ENCODE measurements around the gene POU4F1.

Gene POU4F1

DNA sequence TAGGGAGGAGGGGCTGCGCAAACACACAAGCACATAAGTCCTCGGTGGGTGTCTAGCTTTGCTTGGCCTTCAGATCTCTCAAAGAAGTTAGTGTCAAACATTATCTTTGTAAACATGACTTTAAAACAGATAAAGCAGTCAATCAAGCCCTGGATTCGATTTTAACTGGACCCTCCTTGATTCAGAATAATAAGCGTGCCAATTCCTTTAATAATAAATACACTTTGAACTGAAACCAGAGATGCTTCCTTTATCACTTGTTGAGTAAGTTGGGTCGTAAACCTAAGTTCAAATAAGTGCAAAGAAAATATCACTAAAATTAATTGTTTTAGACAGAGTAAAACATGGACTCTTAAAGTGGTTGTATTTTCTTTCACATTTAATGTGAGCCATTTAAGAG is 30.9 kb downstream of the POU4F1 start:
- TF ChIP-seq, protein P1, sequence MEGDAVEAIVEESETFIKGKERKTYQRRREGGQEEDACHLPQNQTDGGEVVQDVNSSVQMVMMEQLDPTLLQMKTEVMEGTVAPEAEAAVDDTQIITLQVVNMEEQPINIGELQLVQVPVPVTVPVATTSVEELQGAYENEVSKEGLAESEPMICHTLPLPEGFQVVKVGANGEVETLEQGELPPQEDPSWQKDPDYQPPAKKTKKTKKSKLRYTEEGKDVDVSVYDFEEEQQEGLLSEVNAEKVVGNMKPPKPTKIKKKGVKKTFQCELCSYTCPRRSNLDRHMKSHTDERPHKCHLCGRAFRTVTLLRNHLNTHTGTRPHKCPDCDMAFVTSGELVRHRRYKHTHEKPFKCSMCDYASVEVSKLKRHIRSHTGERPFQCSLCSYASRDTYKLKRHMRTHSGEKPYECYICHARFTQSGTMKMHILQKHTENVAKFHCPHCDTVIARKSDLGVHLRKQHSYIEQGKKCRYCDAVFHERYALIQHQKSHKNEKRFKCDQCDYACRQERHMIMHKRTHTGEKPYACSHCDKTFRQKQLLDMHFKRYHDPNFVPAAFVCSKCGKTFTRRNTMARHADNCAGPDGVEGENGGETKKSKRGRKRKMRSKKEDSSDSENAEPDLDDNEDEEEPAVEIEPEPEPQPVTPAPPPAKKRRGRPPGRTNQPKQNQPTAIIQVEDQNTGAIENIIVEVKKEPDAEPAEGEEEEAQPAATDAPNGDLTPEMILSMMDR (IDR thresholded peaks at IDR 0.05; ENCODE audit: control extremely low read depth, extremely low read depth, low read depth, missing control alignments), result no peak
- ChIA-PET POLR2A (no interaction called here), CTCF (interaction anchor here (1.3 kb wide), 1 partner anchor 11 kb away, joined by 5 read pairs; no protein-coding TSS in a partner anchor)
- DNase-seq (ENCODE audit: extremely low spot score), result no peak

DNA sequence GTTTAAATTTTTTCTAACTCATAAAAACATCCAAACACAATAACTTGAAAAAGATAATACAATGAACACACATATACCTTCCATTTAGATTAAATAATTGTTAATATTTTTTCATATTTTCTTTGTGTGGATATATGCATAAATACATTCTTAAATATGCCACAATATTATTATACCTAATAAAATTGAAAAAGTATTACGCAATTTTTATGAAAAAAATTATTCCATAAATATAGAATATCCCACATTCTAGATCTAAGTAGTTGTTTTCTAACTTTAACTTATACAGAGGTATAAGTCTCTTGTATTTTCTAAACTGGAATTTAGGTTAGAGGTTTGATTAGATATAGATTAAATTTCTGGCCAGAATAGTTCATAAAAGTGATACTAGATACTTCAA is 34.3 kb downstream of the POU4F1 start:
- CTCF ChIA-PET, result no interaction called here
- no peak for DNase-seq (ENCODE audit: extremely low spot score)
- TF ChIP-seq, protein P1 (IDR thresholded peaks at IDR 0.05; ENCODE audit: control extremely low read depth, extremely low read depth, low read depth, missing control alignments), result no peak
- POLR2A ChIA-PET, result no interaction called here

DNA sequence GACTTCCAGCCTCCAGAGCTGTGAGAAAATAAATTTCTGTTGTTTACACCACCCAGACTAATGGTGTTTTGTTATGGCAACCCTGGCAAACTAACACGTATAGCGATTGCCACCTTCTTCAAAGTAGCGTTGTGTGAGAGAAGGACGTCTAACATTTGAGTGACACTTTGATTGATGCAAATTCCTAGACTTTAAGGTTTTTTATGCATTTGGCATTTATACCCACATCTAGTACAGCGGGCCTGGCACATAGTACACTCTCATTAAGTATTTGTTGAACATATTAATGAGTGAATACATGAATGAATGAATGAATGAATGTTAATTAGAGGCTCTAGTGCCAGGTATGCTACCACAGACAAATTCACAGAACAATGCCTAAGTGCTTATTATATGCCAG is 36.7 kb downstream of the POU4F1 start:
- DNase-seq (ENCODE audit: extremely low spot score), result no peak
- POLR2A ChIA-PET, result no interaction called here
- TF ChIP-seq, protein P1 (IDR thresholded peaks at IDR 0.05; ENCODE audit: control extremely low read depth, extremely low read depth, low read depth, missing control alignments), result no peak
- CTCF ChIA-PET, result no interaction called here

DNA sequence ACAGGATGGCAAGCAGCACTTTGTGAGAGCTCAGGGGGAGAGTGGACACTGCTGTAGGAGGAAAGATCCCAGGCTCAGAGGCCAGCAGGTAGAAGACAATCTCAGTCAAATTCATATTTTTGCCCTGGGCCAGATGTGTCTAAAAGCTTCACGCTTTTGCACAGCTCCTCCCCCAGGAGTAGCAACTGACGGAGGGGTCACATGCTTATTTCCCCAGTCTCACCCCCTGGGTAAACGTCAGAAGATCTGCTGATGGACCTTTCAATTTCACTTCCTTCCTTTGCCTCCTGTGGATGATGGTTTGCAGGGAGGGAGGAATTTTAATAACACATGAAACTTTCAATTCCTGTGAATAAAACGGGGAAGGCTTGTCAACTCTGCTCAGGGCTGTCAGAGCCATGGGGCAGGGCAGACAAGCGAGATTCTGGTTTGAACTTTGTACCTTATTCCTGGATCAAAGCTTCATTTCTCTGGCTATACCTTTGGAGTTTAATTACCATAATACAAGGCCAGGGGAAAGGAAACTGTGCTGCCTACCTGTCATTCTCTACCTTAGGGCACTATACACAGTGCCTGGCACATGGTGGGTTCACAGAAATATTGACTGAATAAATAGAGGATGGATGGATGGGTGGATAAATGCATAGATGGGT is 41.0 kb downstream of the POU4F1 start:
- ChIA-PET POLR2A (no interaction called here), CTCF (interaction anchor here (1.5 kb wide), 1 partner anchor 9 kb away, joined by 5 read pairs; no protein-coding TSS in a partner anchor)
- TF ChIP-seq, protein P1 (IDR thresholded peaks at IDR 0.05; ENCODE audit: control extremely low read depth, extremely low read depth, low read depth, missing control alignments), result no peak
- DNase-seq (ENCODE audit: extremely low spot score), result no peak

Data from GM10248 (cell line).